ENCODE data around the gene UHRF1.

DNA sequence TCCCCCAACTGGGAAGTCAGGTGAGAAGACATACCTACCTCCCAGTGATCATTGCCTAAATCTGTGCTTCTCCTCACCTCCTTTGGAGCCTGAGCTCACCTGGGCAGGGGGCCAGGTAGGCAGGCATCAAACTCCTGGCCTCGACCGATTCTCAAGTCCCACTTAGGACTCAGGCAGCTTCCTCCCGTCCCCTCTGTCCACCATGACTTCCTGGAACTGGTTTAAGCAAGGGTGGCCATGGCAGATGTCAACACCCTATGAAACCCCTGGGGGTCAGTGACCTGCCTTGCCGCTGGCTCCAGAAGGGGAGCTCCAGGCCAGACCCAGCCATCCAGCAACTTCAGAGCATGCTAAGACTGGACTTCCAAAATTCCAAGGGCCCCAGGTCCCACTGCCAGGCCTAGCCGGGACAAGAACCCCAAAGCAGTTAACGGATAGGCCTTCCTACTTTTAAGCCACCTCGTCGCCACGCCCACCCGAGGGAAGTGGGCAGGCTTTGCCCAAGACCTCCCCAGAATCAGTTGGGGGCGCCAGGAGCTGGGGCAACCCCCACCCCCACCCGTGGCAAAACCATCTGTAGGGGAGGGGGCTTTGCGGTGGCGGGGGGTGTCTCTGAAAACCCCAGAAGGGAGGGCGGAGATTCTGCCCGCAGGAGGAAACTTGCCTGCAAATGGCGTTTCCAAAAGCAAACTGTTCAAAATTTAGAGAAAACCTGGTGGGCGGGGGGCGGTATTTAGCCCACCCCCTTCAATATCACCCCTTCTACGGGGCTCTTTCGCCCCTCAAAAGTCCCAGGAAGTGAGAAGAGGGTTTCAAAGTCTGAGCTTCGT is 42.5 kb upstream of the UHRF1 start:
- TF ChIP-seq, protein P1, sequence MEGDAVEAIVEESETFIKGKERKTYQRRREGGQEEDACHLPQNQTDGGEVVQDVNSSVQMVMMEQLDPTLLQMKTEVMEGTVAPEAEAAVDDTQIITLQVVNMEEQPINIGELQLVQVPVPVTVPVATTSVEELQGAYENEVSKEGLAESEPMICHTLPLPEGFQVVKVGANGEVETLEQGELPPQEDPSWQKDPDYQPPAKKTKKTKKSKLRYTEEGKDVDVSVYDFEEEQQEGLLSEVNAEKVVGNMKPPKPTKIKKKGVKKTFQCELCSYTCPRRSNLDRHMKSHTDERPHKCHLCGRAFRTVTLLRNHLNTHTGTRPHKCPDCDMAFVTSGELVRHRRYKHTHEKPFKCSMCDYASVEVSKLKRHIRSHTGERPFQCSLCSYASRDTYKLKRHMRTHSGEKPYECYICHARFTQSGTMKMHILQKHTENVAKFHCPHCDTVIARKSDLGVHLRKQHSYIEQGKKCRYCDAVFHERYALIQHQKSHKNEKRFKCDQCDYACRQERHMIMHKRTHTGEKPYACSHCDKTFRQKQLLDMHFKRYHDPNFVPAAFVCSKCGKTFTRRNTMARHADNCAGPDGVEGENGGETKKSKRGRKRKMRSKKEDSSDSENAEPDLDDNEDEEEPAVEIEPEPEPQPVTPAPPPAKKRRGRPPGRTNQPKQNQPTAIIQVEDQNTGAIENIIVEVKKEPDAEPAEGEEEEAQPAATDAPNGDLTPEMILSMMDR (CRISPR knock-in tag; IDR thresholded peaks at IDR 0.05): no peak; the same call in 1 of the 2 replicates
- TF ChIP-seq CBX2 (IDR thresholded peaks at IDR 0.05; ENCODE audit: low read depth, low read length) (no peak), CBX2 (CRISPR knock-in tag; IDR thresholded peaks at IDR 0.05; ENCODE audit: low read depth) (no peak)
